ENCODE results near the gene CSNK1D.
A peak's percentile ranks its signal among the peaks of the same experiment; 100 is the strongest.

Gene CSNK1D

DNA sequence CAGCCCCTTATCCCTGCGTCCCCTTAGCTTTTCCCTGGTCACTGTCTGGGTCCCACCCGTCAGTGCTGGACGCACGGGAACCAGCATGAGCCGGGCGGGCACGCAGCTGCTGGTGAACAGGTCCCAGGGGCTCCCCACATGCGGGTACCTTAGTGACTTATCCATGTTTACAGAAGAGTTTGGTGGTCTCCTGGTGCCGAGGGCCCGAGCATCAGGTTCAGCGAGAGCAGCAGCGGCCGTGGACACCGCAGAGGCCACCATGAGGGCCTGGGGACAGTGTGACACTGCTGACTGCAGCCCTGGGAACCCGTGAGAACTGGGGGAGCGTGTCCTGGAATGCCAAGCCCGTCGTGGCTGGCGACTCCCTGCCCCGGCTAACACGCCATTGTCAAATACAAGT, 37.4 kb upstream of the CSNK1D start:
- no peak for DNase-seq (ENCODE audit: low read depth)

- no peak for DNase-seq (ENCODE audit: low read depth)
Observed at GRCh38 chr17:82309656-82310570, 36.4 kb upstream of the CSNK1D start.

GRCh38 chr17:82305727-82306300, 32.3 kb upstream of the CSNK1D start:
- DNase-seq (ENCODE audit: low read depth), result no peak

DNA sequence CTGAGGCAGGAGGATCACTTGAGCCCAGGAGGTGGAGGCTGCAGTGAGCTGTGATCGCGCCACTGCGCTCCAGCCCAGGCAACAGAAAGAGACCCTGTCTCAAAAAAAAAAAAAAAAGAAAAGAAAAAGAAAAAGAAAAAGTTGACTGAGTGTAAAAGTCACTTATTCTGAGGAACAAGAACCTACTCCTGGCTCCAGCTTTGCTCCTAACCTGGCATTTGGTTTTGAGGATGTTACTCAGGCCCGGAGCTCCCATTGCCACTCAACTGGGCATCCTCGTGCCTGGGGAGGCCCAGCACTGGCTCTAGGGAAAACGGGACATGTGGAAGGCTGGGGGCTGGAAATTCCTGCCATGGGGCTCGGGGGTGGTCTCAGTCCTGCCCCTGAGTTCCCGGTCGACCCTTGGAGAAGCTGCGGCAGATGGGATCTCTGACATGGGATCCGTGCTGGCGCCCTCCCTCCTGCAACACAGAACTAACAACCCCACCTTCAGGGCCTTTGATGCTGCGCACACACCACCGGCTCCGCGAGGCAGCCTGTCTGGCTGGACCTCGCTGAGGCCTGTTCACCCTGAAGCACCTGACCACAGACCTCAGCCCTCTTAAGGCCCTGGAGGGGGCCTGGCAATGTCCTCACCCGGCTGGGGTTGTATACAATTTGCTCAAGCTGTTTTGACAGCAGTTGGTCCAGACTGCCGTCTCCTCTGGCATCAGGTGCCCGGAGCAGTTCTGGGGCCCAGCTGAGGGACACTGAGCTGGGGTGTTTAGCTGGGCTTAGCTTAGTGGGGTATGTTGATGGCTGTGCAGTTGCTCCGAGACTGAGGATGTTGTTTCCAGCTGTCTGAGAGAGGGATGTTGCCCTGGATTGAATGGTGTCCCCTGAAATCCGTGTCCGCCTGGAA, 31.6 kb upstream of the CSNK1D start:
- no peak for DNase-seq (ENCODE audit: low read depth)

- DNase-seq (ENCODE audit: low read depth), result no peak
Observed at GRCh38 chr17:82303944-82304808, 30.7 kb upstream of the CSNK1D start.

DNA sequence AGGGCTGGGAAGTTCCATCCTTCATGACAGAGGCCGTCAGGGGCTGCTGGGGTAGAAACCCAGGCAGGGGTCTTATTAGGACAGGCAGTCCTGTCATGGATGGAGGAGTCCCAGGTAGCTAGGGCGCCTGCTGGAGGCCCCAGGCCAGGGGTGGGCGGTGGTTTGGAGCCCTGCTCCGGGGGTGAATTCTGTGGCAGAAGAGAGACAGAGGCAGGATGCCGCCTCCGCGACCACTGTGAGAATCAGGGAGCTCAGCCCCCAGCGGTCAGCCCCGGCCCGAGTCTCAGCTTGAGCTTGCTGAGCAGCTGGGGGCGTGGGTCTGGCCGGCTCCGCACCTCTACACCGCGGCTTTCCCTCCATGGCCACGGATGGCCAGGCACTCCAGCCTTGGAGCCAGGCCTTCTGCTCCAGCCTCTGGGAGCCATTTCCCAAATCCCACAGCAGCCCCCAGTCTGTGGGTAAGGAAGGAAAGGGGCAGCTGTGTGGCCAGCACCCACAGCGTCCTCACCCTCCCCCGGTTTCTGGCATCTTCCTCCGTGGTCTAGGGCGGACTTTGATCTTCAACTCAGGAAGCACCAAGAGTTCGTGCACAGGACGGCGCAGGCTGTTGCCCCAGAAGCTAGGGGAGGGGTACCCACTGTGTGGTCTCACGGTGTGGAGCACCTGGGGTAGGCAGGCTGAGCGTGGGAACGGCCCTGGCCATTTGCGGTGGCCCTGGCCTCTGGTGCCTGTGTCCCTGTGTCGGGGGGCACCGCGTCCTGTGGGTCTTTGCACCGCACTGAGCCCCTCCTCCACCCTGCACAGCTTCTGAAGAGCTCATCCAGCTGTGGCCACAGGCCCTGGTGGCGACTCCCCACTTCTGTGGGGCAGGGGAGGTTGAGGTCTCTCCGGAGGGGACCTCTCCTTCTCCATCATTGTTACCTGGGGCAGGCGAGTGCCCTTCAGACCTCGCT, 29.8 kb upstream of the CSNK1D start:
- DNase-seq (ENCODE audit: low read depth), result no peak

DNA sequence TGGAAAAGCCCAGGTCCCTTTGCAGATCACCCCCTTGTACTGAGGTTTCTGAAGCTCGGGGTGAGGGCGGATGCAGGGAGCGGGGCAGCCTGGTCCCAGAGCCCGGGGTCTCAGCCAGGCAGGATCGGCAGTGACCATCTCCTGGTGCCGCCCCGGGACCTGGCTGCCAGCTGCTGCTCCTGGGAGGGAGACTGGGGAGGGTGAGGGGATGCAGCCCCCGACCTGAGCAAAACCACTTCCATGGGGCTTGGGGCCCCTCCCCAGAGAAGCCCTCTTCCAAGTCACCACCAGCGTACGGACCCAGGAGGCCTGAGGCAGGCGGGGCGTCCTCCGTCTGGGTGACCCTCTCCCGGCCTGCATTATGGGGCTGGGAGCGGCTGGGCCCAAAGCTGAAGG, 29.1 kb upstream of the CSNK1D start:
- DNase-seq (ENCODE audit: low read depth), result no peak

GRCh38 chr17:82301916-82302567, 28.5 kb upstream of the CSNK1D start:
- no peak for DNase-seq (ENCODE audit: low read depth)

GRCh38 chr17:82301300-82301915, 27.9 kb upstream of the CSNK1D start:
- DNase-seq (ENCODE audit: low read depth), result no peak

- peak; percentile 63 for DNase-seq (ENCODE audit: low read depth)
Observed at GRCh38 chr17:82300707-82301270, 27.3 kb upstream of the CSNK1D start.

GRCh38 chr17:82300228-82300627, 26.7 kb upstream of the CSNK1D start:
- no peak for DNase-seq (ENCODE audit: low read depth)

DNA sequence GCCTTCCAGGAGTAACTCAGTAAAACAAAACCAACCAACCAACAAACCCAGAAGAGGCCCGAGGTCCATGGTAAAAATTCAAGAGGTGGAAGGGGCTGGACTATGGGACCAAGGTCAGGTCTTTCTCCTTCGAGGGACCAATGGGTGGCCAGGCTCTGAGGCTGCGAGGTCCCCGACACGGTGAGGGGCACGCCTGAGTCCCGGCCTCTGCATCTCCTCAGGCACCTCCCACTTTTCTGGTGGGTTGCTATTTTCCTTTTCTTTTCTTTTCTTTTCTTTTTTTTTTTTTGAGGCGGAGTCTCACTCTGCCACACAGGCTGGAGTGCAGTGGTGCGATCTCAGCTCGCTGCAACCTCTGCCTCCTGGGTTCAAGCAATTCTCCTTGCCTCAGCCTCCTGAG, 26.0 kb upstream of the CSNK1D start:
- no peak for DNase-seq (ENCODE audit: low read depth)

GRCh38 chr17:82298538-82299421, 25.3 kb upstream of the CSNK1D start:
- no peak for DNase-seq (ENCODE audit: low read depth)

- DNase-seq (ENCODE audit: low read depth), result peak; percentile 98
Observed at GRCh38 chr17:82297714-82298537, 24.4 kb upstream of the CSNK1D start.

GRCh38 chr17:82297280-82297713, 23.8 kb upstream of the CSNK1D start:
- peak; percentile 97 for DNase-seq (ENCODE audit: low read depth)

DNA sequence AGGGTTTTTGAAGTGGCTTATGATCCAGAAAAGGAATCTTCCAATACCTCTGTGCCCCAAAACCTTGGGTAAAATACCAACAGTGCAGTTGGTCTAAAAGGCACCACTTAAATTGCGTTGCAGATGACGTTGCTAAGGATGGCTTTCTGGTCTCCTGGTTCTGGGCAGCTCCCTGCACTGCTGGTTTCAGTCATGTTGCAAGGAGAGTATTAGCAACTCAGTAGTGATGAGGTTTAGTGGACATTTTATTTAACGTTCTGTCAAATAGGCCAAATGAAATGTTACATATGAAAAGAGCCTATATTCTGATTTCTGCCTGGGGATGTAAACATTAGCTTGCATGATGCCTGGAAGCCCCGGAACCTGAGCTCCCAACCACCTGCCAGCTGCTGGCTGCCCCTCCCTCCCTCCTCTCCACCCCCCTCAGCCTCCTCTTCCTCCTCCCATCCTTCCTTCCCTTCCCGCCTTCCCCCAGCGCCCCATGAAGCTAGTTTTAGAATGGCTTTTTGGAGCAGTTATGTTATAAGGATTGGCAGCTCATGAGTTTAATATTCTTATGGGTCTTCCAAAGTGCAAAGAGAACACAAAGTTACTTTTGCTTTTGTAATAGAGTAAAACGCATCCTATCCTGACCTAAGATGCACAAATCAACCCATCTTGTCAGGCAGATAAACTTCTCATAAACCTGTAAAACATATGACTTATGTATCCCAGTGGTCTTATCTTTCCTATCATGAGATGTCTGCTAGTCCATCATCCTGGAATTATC, 23.2 kb upstream of the CSNK1D start:
- DNase-seq (ENCODE audit: low read depth), result no peak
